MCF 10A (cell line): Measurements from ENCODE around the gene THEM4. TPM values are rescaled to one million over a fixed set of nuclear protein-coding genes. Genes with fewer than 3 reads are reported as not detected.

Experiments
- BruUV-seq: library from RNA; stranded (reverse); fragments of 400-500 nt; replicated peaks from 2 replicates; lab custom pipeline; 2021; lab: Mats Ljungman, UMichigan
- CTCF ChIA-PET: fragments of 300-600 bp; sonication (Branson Sonifier 250); formaldehyde crosslinking; extraction: SDS; loops from one replicate; lab custom pipeline; 2021; ENCODE audit warnings: antibody characterized with exemption, inconsistent platforms; lab: Yijun Ruan, JAX
- POLR2A ChIA-PET: fragments of 300-600, 350-650 bp; sonication (Branson Sonifier 250); formaldehyde crosslinking; extraction: SDS; loops from one replicate; lab custom pipeline; 2020; ENCODE audit warnings: antibody characterized with exemption, inconsistent platforms; lab: Yijun Ruan, JAX
- DNase-seq: peaks from one replicate; pipeline ENCODE4 v3.0.0-alpha.2; 2018; ENCODE audit not compliant: unreplicated experiment
- H3K27ac Mint-ChIP-seq: one replicate; pipeline ENCODE4 v1.8.0; 2022; ENCODE audit warnings: mild to moderate bottlenecking, low read depth, mixed read lengths; ENCODE audit not compliant: unreplicated experiment
- H3K27me3 Mint-ChIP-seq: one replicate; pipeline ENCODE4 v1.8.0; 2022; ENCODE audit warnings: mixed read lengths; ENCODE audit not compliant: insufficient read depth, unreplicated experiment
- H3K36me3 Mint-ChIP-seq: one replicate; pipeline ENCODE4 v1.8.0; 2022; ENCODE audit warnings: mild to moderate bottlenecking, moderate library complexity, mixed read lengths; ENCODE audit not compliant: insufficient read depth, unreplicated experiment
- H3K4me1 Mint-ChIP-seq: one replicate; pipeline ENCODE4 v1.8.0; 2022; ENCODE audit warnings: mixed read lengths; ENCODE audit not compliant: insufficient read depth, unreplicated experiment
- H3K4me3 Mint-ChIP-seq: one replicate; pipeline ENCODE4 v1.8.0; 2022; ENCODE audit warnings: mild to moderate bottlenecking, moderate library complexity, mixed read lengths; ENCODE audit not compliant: unreplicated experiment
- H3K9me3 Mint-ChIP-seq: one replicate; pipeline ENCODE4 v1.8.0; 2022; ENCODE audit warnings: mixed read lengths; ENCODE audit not compliant: unreplicated experiment
- CTCF ChIP-seq: fragments of 200-600 bp; IDR thresholded peaks from one replicate; pipeline ENCODE4 v1.8.0; 2022; ENCODE audit warnings: antibody characterized with exemption, mild to moderate bottlenecking; ENCODE audit not compliant: unreplicated experiment
- intact Hi-C: fragments of 100-400 bp; cut with micrococcal nuclease; formaldehyde crosslinking; loops from 2 replicates; pipeline ENCODE4 v1.14.1; 2022
- total RNA-seq: library from RNA; stranded (reverse); gene quantifications from 2 replicates; pipeline ENCODE4 v1.2.3, GENCODE V29; 2022

THEM4 gene
- total RNA-seq, 1 experiment from 2014 or later = 29.1 TPM

- ChIA-PET POLR2A (interaction anchor here (0.6 to 4.0 kb wide), 23 partner anchors 7 to 337 kb away, joined by 3 to 230 read pairs (median 7); partner anchors contain the start of genes S100A10, S100A11 and THEM4), CTCF (interaction anchor here (0.6 to 4.1 kb wide), 12 partner anchors 11 to 80 kb away, joined by 3 to 55 read pairs (median 3); no protein-coding TSS in a partner anchor)
- intact Hi-C loops = loop anchor here (2.0 kb wide), 1 partner anchor 22 kb away; no protein-coding TSS in a partner anchor
- H3K27me3 Mint-ChIP-seq = no peaks in the 10 kb centered on the region
- BruUV-seq = no TSS peak
- H3K4me3 Mint-ChIP-seq = peak overlapping the region; percentile 16
- no peaks in the 10 kb centered on the region for H3K9me3 Mint-ChIP-seq
- no peak for TF ChIP-seq CTCF
- DNase-seq = no peak
- peaks cover 26% of the 10 kb centered on the region for H3K4me1 Mint-ChIP-seq
- H3K36me3 Mint-ChIP-seq = peaks cover 9% of the 10 kb centered on the region
- H3K27ac Mint-ChIP-seq = peak overlapping the region; percentile 99
Measured at GRCh38 chr1:151947140-151947539, 37.8 kb upstream of the THEM4 start.

GRCh38 chr1:151945725-151946722 lies 36.7 kb upstream of the THEM4 start:
- TSS peak; percentile 94 for BruUV-seq
- Mint-ChIP-seq H3K36me3 (peaks cover 9% of the 10 kb centered on the region), H3K4me3 (peak overlapping the region; percentile 16), H3K9me3 (no peaks in the 10 kb centered on the region), H3K4me1 (peaks cover 32% of the 10 kb centered on the region), H3K27ac (peak overlapping the region; percentile 99), H3K27me3 (no peaks in the 10 kb centered on the region)
- intact Hi-C loops = loop anchor here (1.0 to 2.0 kb wide), 2 partner anchors 23 to 46 kb away; no protein-coding TSS in a partner anchor
- peak; percentile 100 for DNase-seq
- no peak for TF ChIP-seq CTCF
- CTCF ChIA-PET = interaction anchor here (0.5 to 4.1 kb wide), 25 partner anchors 9 to 1024 kb away, joined by 3 to 55 read pairs (median 4); no protein-coding TSS in a partner anchor
- POLR2A ChIA-PET = interaction anchor here (0.6 to 4.0 kb wide), 32 partner anchors 9 to 1195 kb away, joined by 3 to 230 read pairs (median 5); partner anchors contain the start of genes S100A10, S100A11, TCHHL1 and THEM4

- no peak for DNase-seq
- ChIA-PET POLR2A (interaction anchor here (0.6 to 4.0 kb wide), 24 partner anchors 10 to 746 kb away, joined by 3 to 230 read pairs (median 8); partner anchors contain the start of genes S100A10, S100A11 and THEM4), CTCF (interaction anchor here (0.6 to 4.1 kb wide), 13 partner anchors 8 to 240 kb away, joined by 3 to 55 read pairs (median 4); no protein-coding TSS in a partner anchor)
- no peaks in the 10 kb centered on the region for H3K27me3 Mint-ChIP-seq
- BruUV-seq = TSS peak; percentile 86
- no peaks in the 10 kb centered on the region for H3K9me3 Mint-ChIP-seq
- TF ChIP-seq CTCF = no peak
- intact Hi-C loops = loop anchor here (1.0 kb wide), 1 partner anchor 47 kb away; no protein-coding TSS in a partner anchor
- H3K27ac Mint-ChIP-seq = peak overlapping the region; percentile 99
- peaks cover 9% of the 10 kb centered on the region for H3K36me3 Mint-ChIP-seq
- peak overlapping the region; percentile 16 for H3K4me3 Mint-ChIP-seq
- H3K4me1 Mint-ChIP-seq = peaks cover 33% of the 10 kb centered on the region
Measured at GRCh38 chr1:151944857-151945575, 35.7 kb upstream of the THEM4 start.
